C1 segment of cervical spinal cord (tissue), 14 donors: Measurements from ENCODE around the gene ZNF839.
A peak's percentile ranks its signal among the peaks of the same experiment; 100 is the strongest.
"Not testable (repeated sequence)": the region's sequence is repeated elsewhere in the genome, so short reads cannot be mapped to it uniquely, and the experiment has no call there.

Experiments
- DNase-seq, 14 donors: peaks; one replicate each; lab custom pipeline; 2025; lab: John Stamatoyannopoulos, UW

ZNF839 gene

DNA sequence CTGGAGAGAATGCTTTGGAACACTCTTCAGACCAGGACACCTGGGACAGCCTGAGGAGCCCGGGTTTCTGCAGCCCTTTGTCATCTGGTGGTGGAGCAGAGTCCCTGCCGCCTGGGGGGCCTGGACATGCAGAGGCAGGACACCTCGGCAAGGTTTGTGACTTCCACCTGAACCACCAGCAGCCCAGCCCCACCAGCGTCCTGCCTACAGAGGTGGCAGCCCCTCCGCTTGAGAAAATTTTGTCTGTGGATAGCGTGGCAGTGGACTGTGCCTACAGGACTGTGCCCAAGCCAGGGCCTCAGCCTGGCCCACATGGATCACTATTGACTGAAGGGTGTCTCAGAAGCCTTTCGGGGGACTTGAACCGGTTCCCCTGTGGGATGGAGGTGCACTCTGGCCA, 22.0 kb downstream of the ZNF839 start:
- DNase-seq = no peak

DNA sequence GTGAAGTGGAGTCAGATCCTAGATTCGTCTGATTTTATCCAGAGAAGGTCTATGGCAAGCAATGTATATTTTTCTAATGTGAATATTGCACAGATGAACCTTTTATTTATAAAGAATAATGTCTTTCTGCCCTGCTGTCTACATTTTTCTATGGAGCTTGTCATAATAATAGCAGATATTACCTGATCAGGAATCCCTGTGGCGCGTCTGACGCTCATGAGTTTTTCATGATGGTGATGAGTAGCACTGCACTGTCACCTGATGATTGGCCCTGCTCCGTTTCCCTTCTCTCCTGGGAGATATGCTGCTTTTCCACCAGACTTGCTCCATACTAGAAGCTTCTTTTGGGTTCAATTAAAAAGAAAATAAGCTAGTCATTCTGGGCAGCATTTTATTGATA, 22.7 kb downstream of the ZNF839 start:
- no peak for DNase-seq

DNA sequence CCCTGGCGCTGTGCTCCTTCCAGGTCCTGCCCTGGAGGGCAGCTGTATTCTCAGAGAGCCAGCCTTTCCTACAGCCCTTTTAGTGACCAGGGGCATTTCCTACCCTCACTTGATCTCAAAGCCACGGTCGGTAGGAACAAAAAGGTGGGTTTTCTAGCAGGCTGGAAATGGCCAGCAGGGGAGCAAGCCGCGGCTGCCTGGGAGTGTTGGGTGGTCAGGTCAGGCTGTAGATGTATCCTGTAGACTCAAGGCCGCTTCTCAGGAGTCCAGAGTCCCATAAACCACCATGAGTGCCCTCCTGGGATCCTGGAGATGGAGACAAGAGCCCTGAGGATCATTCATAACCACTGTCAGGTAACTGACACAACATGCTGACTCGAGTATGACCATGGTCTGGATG, 24.5 kb downstream of the ZNF839 start:
- no peak for DNase-seq

DNA sequence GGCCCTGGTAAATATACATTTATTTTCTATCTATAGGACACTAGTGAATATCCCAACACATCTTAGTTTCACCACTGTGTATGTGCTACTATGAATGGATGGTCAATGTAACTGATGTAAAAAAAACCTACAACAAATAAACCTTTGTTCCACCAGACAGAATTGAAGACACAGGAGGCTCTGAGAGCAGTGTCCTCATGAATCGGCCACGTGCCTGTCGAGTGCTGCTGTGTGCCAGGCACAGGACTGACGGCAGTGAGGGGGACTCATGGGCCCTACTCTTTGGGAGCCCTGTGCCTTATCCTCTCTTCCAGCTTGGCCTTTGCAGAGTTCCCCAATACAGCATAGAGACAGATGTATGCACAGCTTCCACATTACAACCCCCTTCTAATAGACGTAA, 24.9 kb downstream of the ZNF839 start:
- DNase-seq = peak in 12 of 14 donors; percentile 9 to 85 (median 69)

DNA sequence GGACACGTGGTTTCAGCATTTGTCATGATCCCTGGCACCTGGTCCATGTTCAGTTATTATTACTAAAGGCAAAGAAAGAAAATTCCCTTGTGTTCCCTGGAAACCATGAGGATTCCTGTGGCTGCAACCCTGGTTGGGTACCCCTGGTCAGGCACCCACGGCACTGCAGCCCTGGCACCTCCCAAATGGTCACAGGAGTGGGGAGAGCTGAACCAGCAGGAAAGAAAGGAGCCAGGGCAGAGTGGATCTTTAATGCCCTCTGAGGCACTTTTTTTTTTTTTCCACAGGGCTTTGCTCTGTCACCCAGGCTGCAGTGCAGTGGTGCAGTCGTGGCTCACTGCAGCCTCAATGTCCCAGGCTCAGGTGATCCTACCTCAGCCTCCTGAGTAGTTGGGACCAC, 25.7 kb downstream of the ZNF839 start:
- no peak for DNase-seq

DNA sequence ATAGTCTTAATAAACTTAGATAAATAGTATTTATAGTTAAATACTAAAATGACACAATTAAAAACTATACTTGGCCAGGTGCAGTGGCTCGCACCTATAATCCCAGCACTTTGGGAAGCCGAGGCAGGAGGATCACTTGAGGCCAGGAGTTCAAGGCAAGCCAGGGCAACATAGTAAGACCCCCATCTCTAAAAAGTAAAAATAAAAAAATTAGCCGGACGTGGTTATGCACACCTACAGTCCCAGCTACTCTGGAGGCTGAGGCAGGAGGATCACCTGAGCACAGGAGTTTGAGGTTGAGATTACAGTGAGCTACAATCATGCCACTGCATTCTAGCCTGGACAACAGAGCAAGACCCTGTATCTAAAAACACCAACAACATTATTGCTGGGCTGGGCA, 27.1 kb downstream of the ZNF839 start:
- no peak for DNase-seq

DNA sequence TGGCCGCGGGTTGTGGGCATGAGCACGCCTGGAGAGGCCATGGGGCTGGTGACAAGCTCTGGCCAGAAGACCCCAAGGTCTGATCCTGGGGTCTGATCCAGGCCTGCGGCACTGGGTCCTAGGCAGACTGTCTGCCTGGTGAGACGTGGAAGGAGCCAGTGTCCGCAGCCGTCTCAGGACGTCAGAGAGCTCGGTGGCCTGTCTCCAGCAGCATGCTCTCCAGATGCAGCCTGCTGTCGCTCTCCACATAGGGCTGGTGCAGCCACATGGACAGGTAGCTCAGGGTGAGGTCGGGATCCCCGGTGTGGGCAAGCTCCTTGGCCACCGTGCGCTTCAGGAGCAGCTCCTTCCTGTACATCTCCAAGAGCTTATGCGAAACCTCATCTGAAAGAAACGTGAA, 28.8 kb downstream of the ZNF839 start:
- DNase-seq = no peak

DNA sequence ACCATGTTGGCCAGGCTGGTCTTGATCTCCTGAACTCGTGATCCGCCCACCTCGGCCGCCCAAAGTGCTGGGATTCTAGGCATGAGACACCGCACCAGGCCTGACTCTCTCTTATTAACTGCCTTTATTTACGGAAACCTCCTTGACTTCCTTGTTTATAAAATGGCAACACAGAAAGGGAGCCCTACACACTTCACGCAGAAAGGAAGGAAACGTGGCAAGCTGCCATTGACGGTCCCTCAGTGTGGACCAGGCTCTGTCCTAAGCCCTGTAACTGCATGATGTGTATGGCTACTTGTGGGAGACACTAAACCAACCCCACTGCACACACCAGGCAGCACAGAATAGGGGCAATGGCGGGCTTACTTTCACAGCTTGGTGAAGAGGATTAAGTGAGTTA, 31.5 kb downstream of the ZNF839 start:
- DNase-seq = no peak

DNA sequence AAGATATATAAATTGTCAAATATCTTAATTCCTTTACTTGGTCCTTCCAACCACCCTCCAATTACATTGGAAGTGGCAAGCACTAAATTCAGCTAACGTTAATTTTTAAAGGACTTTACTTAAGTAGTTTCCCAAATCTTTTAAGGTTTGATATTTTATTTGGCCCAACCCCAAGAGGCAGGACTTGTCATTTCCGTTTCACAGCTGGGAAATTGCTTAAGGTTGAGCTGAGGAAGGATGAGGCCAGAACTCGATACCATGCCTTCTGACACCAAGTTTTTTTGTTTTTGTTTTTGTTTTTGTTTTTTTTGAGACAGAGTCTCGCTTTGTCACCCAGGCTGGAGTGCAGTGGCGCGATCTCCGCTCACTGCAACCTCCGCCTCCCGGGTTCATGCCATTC, 32.0 kb downstream of the ZNF839 start:
- DNase-seq = not testable (repeated sequence)

DNA sequence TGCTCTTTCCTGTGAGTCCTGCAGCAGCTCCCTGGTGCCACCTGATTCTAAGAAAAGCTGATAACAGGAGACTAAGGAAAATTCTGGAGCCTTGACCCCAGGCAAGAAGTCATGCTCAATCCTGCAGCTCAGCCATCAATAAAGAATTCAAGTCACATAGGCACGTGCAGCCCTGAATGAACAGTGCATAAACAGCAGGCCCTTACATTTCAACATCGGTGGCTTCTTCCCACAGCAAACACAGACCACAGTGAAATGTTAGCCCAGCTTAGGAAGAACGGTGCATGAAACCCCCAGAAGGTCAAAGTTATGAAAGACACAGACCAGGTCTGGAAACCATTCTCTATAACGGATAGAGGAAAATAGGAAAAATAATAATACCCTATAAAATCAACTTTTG, 32.7 kb downstream of the ZNF839 start:
- peak in 1 of 14 donors; percentile 10 for DNase-seq

DNA sequence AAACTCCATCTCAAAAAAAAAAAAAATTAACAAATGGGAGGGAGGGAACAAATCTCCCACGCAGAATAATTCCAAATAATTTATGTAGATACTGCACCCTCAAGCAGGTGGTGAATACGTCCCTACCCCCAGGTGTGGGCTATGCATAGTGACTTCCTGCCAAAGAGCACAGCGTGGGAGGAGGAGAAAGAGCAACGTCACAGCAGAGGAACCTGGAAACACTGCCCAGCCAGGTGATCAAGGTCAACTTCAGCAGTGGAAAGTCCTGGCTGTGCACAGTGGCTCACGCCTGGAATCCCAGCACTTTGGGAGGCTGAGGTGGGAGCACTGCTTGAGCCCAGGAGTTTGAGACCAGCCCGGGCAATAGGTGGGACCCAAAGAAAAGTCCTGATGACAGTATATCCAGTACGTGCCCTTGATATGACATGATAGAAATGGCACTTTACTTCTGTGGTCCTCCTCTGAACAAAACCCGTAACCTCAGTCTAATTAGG, 33.6 kb downstream of the ZNF839 start:
- DNase-seq = no peak

DNA sequence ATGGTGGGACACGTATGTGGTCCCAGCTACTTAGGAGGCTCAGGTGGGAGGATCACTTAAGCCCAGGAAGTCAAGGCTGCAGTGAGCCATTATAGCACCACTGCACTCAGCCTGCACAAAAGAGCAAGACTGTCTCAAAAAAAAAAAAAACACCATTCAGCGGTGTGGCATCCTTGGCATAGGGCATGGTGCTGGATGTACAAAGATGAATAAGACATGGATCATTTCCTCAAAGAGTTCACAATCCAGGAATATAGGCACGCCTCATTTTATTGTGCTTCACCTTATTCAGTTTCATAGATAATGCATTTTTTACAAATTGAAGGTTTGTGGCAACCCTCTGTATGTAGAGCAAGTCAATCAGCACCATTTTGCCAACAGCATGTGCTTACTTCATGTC, 36.7 kb downstream of the ZNF839 start:
- DNase-seq = no peak

DNA sequence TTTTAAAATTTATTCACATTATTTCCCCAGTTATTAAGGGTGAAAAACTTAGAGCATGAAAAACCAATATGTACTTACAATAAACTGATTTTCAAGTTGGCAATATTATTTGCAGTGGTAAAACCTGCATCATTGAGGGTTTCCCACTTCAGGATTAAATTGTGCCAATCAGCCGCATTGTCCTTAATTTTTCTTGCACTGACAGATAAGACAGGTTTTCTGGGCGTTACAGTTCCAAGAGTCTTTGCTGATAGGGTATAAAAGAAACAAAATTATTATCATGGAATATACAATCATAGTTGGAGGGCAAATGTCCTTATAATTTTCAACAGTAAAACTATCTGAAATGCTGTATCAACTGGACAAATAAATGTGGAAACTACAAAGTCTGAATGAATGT, 39.8 kb downstream of the ZNF839 start:
- DNase-seq = no peak

DNA sequence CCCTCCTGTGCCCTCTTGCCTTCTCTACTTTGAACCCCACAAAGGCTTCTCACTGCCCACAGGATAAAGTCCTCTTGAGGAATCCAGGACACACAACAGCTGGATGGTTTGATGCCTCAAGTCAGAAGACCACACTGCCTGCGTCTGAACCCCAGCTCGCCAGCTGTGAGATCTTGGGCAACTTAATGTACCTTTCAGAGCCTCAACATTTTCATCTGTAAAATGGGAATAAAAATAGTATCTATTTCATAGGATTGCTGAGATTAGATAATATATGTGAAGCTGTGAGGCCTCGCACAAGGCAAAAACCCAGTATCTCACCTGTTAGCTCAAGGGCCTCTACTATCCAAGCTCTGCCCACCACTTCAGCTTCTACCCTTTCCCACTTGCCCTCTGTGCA, 40.8 kb downstream of the ZNF839 start:
- DNase-seq = no peak

DNA sequence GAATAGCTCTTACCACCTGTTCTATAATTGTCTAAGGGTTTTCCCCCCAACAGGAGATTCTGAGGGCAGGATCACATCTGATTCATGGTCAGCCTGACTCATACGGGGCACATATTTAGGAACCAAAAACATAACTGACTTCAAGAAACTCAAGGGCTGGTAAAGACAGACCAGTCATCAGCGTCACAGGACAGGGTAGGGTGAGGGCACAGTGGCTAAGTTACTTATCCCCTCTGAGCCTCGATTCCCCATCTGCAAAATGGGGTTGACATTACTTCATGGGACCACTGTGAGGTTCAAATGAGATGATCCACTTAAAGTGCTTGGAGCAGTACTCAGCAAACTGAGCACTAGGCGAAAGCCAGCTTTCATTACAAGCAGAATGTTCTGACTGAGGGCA, 42.5 kb downstream of the ZNF839 start:
- no peak for DNase-seq

DNA sequence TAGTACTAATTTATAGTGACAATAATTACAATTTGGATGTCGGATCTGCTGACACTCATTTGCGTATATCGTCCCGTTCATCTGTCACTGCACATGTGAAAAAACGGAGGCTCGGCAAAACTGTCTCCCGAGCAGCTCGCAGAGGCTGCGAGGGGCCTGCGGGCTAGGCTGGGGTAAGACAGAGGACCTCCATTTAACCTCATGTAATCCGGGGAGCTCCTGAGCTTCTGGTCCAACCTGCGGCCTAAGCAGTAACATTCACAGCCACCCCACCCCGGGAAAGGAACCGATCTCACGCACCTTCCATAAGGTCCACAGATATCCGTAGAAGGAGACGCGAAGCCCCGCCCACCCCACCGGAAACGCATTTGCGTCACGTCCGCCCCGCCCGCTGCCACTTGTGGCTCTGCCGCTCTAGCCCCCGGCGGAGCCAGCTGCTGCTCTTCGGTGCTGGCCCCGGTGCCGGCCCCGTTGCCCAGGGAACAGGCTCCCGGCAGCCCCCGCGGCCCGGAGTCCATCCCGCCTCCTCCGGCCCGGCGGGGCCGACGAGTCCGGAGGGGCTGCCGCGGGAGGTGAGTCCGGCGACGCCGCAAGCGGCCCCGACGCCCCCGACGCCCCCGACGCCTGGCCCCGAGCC, 43.1 kb downstream of the ZNF839 start, which contains the start of the genes CINP and TECPR2:
Gene CINP (minus strand): TSS at position 346 of the 637 bp plus-strand sequence. CDS start 39 bp downstream, at position 307.
Gene TECPR2 (plus strand): TSS at position 397 of the 637 bp plus-strand sequence. CDS start 13,781 bp downstream, outside the sequence.
- DNase-seq = peak; percentile 73 to 99 (median 95)

DNA sequence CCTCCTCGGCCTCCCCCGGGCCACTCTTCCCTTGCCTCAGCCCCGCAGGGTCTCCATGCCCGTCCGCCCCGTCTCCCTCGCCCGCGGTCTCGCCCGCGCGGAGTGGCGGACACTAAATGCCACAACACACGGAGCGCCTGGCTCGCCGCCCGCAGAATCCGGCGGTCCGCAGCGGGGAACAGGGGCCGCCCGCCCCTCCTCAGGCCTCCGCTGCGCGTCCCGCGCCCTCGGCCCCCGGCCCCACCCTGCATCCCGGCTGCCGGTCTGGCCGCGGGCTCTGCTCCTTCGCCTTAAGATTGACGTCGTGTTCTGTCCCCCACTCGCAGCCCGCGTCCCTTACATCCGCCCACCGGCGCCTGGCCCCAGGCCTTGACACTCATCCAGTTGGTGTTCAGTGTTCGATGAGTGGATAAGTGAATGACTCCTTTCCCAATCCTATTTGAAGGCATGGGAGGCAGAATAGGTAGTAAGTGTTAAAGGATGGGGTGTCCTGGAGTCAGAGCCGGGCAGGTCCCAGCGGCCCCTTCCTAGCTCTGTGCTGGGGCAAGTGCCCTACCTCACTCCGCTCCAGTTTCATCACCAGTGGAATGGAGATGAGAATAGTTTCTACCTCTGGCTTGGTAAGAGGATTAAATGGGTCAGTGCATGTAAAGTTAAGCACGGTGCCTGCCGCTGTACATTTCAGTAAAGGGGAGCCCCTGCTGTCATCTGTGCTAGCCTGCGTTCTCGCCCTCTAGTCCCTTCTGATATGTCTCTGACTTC, 43.8 kb downstream of the ZNF839 start:
- peak in 7 of 14 donors; percentile 53 to 90 (median 63) for DNase-seq

DNA sequence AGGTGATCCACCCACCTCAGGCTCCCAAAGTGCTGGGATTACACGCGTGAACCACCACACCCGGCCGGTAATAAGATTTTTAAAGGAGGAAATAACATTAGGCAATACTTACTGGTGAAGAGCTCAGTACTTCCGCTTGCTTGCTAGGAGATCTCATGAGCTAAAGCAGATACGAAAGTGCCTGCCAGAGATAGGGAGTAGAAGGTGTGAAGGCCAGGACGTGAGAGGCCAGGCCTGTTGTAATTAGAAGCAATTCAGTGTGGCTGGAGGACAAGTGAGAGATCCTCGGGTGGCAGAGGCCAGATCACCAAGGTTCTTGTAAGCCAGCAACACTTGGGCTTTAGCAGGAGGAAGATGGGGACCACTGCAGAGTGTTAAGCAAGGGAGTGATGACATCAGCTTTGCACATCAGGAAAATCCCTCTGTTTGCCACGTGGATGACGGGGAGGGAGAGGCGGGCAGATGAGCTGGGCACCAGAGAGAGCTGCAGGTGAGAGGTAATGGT, 50.8 kb downstream of the ZNF839 start:
- peak in 2 of 14 donors; percentile 20 to 36 for DNase-seq

DNA sequence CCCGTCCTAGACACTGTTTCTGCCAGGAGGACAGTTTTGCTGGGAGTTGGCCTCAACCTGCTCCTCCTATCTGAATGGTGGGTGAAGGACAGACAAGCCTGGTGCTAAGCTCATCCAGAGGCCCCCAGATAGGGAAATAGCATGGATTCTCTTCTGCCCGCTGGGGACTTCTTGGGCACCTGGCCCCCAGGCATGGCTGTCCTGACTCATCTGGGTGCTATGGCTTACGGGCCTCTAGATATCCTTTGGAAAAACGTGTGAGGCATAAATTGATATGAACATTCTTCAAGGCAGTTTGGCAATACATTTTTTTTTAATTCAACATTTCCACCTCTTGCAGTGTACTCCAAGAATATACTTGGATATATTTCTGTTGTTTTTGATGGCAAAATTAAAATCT, 51.8 kb downstream of the ZNF839 start:
- no peak for DNase-seq

DNA sequence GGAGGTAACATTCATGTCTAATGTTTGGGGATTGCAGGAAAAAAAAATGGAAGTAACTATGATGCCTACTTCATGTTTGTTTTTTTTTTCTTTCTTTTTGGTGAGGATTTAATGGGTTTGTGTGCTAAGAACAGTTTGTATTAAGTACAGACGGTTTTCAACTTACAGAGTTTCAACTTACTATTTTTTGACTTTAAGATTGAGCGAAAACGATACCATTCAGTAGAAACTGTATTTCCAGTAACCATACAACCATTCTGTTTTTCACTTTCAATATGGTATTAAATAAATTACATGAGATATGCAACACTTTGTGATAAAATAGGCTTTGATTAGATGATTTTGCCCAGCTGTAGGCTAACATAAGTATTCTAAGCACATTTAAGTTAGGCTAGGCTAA, 53.6 kb downstream of the ZNF839 start:
- no peak for DNase-seq

DNA sequence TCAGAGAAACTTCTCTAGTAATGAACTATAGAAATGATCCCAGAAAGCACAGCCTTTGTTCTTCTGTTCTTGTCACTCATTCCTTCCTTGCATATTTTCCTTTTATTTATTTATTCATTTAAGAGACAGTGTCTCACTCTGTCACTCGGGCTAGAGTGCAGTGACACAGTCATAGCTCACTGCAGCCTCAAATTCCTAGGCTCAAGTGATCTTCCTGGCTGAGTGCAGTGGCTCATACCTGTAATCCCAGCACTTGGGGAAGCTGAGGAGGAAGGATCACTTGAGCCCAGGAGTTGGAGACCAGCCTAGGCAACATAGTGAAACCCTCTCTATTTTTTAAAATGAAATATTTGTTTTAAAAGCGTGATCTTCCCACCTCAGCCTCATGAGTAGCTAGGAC, 54.7 kb downstream of the ZNF839 start:
- no peak for DNase-seq

DNA sequence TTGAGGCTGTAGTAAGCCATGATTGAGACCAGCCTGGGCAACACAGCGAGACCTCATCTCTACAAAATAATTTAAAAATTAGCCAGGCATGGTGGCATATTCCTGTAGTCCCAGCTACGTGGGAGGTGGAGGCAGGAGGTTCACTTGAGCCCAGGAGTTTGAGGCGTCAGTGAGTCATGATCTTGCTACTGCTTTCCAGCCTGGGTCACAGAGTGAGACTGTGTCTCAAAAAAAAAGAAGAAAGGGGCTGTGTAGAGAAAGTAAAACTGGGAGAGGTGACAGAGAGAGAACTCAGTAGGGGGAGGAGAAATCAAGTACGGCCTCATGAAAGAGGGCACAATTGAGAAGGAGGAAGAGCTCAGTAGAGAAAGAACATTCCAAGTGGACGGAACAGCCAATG, 55.6 kb downstream of the ZNF839 start:
- no peak for DNase-seq

DNA sequence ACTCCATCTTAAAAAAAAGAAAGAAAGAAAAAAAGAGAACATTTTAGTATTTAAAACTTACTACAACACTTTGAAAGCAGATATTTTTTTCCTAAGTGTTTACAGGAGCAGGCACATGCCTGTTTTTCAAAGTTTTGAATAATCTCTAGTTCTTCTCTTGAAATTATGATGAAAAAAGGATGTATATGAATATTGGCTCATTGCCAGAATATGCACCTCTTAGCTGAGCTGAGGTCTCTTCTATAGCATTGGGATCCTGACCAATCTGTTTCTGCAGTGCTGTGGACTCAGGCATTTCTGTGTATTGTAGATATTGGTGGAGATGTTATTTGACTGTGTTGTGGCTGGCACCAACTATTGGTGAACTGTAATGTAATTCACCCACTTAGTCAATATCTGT, 58.1 kb downstream of the ZNF839 start:
- no peak for DNase-seq
